IPS-NIHi11 (cell line): ENCODE measurements around the gene RAB11FIP2.

Experiments
- DNase-seq: peaks from one replicate; pipeline ENCODE4 v3.0.0; 2012; ENCODE audit warnings: mixed read lengths, low spot score

The RAB11FIP2 gene

DNA sequence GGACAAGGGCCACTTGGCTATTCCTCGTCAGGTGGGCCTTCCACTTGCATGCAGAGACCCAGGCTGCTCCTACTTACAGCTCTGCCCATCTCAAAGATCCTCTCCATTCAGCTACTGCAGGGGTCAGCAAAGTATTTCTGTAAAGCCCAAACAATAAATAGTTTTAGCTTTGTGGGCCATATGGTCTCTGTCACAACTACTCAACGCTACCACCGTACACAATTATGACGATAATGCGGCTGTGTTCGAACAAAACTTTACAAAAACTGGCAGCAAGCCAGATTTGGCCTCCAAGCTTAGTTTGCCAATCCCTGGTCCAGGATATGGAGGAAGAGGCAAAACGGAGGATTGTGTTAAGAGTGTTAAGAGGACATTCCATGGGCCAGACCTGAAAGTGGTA lies 12.8 kb downstream of the RAB11FIP2 start:
- DNase-seq, result no peak

DNA sequence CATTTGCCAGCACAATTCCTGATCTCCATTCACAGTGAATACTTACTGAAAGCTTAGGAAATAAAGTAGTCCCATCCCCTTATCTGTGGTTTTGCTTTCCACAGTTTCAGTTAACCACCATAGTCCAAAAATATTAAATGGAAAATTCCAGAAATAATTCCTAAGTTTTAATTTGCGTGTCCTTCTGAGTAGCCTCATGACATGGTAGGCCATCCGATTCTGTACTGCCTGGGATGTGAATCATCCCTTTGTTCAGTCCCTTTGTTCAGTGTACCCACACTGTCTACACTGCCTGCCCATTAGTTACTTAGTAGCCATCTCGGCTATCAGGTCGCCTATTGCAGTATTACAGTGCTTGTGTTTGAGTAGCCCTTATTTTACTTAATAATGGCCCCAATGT lies 14.2 kb downstream of the RAB11FIP2 start:
- DNase-seq, result no peak

DNA sequence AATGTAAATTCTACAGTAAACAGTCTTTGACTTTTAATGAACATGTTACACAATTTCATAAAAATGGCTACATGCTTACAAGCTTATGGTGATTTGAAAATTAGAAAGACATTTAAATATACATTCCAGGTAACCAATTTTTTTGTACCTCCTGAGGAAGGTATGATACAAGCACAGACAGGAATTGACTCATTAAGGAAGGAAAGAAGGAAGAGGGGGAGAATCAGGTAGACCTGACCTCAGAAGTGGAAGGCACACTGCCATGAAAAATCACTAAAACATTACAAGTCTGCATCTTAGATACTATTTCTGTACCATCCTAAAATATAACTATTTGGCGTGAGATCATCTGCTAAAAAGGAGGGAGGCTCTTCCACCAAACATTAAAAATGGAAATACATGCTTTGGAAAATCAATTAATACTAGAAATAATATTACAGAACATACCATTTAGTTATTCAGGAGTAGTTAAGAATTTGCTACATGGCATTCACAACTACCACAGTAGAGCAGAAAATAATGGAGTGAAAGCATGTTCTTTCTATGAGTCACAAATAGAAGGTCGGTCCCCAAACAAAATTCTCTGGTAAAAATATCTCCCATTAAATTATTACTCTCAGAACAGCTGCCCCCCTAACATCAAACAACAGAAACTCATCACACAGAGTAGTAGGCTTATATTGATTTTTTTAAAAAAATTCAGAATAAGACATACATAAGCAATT lies 15.2 kb downstream of the RAB11FIP2 start:
- DNase-seq, result no peak

DNA sequence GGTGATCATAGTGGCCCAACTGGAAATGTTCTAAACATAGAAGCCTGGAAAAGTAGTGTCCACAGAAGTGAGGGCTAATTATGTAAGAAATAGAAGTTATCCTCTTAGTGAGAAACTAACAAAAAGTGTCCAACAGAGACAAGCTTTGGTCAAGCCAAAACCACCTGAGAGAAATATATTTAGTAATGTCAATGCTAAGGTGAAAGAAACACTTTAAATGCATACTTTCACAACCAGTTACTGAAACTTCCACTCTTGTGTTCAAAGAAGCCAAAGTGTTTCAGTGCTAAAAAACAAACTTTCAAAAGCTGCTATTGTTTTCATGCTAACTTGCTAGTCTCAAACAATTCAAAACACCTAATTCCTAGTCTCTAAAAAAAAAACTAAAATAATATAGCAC lies 18.1 kb downstream of the RAB11FIP2 start:
- no peak for DNase-seq

DNA sequence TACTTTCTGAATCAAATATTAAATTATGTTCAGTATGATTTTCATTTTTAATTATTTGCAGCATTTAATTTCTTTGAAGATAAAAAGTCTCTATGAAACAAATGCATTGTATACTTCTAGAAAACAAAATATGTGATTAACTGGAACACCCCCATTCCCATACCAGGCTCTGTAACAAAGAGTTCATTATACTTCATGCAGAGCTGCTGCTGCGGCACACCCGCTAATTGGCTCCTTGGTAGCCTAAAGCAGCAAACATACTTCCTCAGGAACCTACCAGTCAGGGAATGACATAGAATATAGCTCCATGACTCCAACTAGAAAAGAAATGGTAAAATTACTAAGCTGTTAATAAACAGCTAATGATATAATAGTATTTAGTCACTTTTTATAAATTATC lies 19.3 kb downstream of the RAB11FIP2 start:
- DNase-seq, result no peak

DNA sequence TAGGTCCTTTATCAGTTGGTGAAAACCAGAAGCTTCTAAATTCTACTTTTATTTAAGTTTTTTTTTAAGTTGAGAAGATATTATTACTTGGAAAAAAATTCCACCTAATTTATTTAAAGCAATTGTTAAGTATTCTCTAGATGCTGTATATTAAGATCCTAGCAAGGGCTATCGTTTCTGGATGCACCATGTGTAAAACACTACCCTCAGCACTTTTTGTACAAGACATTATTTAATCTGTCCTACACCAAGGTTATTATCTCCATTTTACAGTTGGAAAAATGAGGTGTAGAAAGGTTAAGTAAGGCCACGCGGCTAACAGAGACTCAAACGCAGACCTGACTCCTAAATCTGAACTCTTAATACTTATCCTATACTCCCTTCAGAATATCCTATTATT lies 19.8 kb downstream of the RAB11FIP2 start:
- DNase-seq, result no peak

DNA sequence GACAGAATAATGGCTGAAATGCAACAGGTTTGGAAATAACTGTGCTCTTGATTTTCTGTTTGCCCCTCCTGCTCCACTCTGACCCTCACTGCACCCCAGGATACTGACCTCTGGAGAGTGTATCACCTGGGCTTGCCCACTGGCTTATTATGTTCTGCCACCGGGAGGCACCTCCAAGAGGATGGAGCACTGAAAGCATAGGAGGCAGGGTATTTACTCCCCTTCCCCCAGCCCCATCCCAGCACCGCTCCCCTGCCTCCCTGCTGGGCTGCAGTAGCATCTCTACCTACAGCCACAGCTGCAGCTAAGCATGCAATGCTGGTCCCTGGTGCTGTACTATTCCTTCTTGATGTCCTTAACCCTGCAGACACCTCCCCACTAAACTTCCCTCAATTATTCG lies 26.4 kb downstream of the RAB11FIP2 start:
- peak; percentile 40 for DNase-seq

DNA sequence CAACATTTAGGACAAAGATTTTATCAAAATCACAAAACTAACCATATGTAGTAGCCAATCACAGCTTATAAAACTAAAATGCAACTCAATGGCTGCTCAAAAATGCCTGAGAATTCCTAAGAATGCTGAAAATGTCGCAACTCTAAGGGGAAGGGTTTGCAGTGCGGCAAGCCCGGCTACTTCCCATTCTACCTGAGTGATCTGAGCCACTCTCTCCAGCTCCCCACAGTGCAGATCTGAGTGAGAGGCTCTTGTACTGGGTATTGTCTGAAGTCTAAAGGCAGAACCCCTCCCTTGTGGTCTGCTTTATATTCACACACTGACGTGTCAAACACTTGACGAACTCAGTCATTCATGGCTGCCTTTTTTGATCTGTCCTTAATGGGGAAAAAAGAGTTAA lies 28.9 kb downstream of the RAB11FIP2 start:
- DNase-seq, result peak; percentile 23

DNA sequence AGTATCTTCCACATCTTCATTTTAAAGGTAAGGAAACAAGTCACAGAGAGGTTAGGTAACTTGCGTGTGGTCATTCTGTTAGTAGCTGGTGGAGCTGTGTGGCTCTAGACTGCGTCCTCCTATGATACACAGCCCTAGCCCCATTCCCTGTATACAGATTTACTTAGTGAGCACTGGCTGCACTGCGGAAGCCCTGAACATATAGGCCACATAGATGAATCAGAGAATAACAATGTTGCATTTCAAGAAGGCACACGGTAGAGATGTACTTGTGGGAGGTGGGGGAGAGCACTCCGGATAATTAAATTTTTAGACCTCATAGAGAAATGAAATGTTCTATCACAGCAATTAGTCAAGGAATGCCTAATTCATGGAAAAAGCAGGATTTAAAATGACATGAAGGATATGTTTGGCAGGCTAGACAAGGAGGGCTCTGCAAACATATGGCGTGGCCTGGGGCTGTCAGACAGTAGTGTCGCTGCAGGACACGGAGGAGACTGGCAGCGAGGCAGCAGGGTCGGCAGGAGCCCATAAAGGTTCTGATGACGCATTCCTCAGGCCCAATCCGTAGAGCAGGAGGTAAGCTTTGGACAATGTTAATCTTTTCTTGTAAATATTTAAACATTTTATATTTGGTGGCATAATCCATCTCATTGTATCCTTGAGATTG lies 29.5 kb downstream of the RAB11FIP2 start:
- no peak for DNase-seq

DNA sequence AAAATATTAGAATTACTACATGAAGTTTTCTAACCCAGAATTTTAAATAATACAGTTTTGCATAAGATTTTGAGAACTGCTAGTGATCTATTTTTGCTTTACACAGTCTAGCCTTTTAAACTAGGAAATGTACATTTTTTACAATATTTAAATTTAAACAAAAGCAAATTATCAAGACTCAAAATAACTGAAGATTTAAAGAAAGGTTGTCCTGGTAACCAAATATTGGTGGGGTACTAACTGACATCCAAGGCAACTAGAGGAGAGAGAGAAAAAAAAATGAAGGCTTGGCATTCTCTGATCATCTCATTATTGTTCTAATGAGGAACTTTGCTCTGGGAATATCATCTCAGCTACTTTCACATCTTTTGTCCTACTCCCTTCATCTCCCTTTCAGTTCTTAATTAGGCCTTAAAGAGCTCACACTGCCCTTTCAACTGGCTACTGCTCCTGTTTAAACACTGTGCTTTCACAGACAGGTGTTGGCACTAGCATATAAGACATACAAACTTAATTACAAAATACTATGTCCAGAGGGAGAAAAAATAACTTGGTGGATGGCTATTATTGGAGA lies 33.7 kb downstream of the RAB11FIP2 start:
- no peak for DNase-seq

DNA sequence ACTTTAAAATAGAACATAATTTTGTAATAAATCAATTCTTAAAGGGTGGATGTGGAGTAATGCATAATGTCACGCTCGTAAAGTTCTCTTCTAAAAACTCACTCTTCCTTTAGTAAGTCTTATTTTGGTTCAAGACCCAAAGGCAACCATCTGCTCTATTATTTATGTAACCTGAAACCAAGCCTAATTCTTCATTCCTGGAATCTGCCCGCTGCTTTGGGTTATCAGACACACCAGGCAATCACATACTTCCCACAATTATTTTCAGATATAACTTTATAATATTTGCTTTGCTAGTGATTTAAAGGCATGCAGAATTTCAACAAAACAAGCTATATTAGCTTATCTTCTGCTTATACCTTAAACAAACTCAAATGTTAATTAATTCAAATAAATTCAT lies 39.0 kb downstream of the RAB11FIP2 start:
- DNase-seq, result no peak

DNA sequence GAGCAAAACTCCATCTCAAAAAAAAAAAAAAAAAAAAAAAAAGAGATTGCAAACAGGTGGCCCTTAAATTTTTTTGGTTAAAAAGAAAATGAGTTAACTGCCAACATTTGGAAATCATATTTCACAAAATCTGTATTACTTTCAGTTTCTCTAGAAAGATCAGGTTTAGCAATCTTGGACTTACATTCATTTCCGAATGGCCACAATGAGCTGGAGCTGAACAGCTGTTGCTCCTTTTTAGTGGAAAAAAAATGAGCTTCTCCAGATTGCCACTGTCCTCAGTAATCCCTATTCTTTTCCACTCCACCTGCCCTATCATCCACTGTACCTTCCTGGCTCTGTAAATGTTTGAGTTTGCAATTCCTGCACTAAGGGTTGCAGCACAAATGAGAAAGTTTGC lies 43.6 kb downstream of the RAB11FIP2 start:
- DNase-seq, result no peak

DNA sequence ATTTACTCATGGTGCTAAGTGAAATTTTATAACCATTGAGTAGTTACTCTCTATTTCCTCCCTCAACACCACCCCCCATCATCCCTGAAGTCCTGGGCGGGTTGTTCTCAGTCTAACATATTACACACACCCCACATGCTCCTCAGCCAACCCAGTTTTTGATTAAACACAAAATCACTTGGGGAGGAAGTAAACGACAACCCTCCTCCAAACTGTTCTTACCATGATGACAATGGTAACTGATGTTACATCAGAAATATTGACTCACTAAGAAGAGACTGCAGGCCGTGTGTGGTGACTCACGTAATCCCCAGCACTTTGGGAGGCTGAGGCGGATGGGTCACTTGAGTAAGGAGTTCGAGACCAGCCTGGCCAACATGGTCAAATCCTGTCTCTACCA lies 44.2 kb downstream of the RAB11FIP2 start:
- DNase-seq, result no peak

DNA sequence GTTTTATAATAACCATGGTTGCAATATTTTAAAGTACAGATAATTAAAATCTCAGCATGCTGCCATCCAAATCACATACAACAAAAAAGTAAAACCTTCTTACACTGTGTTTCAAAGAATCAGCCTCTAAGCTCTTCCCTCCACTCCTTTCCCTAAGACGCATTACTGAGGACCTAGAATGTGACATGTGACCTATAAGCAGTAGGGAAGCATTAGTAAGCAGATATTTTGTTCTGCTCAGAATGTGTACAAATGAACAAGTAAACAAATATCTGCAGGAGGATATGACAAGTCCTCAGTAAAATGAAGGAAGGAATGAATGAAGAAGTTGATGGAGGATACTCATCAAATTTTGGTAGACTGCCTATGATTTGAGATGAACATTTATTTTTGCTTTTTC lies 49.1 kb downstream of the RAB11FIP2 start:
- no peak for DNase-seq

DNA sequence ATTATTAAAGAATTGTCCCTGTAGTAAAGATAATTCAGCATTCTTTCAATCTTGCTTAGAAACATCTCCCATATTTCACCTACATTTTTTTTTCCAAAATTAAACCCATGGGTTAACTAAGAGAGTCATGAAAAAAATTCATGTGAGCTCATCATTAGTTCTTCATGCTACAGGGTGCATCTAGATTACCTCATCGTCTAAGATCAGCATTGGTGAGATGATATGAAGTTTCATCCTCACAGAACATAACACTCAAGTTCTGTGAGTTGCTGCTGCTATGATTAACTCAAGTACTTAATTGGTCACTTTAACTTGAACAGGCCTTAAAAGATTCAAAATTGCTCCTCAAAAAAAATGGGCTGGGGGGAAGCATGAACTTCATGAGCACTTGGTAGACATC lies 50.0 kb downstream of the RAB11FIP2 start:
- no peak for DNase-seq

DNA sequence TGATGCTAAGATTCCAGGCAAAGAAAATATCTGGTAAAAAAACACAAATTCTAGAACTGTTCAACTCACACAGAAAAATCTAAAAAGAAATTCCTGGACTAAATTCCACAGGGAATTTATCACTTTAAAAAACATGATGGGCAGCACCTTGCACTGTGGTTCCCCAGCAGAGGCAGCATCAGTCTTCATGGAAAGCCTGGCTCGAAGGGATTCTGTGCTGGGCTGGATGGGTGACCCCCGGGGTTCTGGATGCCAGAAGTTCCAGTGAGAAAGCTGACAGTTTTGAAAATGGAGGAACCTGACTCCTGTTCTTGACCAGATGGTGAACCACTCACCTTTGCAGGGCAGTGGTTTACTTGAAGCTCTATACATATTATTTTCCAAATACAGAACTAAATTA lies 52.0 kb downstream of the RAB11FIP2 start:
- DNase-seq, result no peak

DNA sequence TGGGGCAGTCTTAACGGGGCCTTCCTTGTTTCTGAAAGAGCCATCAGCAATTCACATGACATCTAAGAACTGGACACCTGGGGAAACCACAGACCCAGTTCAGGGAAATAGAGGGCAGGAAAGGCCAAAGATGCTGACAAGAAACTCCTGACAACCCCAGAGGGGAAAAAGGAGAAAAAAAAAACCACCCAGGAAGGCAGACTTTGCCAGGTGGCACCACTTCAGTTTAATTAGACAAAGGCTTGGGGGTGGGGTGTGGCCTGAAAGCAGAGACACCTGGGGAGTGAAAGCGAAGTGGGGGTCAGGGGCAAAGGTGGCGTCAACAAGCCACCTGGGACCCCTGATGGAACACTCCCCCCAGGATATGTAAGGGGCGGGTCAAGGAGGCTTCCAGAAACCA lies 53.6 kb downstream of the RAB11FIP2 start:
- no peak for DNase-seq

DNA sequence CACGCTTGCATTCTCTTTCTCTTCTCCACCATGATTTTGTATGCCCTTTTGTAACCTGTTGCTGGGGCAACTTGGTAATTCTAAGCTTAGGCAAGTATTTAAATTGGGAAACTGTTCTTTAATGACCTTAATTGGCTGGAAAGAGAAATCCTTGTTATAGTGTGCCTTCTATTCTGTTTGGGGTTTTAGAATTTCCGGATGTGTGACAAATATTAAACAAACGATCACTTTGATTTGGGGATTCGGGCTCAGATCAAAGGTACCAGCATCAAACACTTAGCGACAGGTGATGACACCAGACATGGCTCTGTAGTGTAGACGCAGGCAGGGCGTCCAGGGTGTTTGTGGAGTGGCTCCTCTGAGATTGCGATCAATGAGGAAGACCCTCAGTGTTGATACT lies 55.0 kb downstream of the RAB11FIP2 start:
- no peak for DNase-seq

DNA sequence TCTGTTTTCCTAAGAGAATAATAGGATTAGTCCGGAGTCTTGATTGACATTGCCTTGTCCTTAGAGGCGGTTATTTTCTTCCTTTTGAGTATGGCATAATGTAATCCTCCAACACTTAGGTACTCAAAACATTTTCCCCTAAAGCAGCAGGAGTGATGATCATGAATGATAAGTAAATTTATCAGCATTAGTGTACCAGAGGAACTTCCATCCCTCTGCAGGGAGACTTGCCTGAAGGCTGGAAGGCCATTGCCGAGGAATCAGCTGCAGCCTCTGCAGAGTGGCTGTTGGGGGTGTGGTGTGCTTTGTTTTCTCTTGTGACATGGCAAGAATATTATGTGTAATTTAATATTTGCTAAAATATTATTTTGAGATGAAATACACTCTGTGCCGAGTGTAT lies 56.8 kb downstream of the RAB11FIP2 start:
- no peak for DNase-seq

DNA sequence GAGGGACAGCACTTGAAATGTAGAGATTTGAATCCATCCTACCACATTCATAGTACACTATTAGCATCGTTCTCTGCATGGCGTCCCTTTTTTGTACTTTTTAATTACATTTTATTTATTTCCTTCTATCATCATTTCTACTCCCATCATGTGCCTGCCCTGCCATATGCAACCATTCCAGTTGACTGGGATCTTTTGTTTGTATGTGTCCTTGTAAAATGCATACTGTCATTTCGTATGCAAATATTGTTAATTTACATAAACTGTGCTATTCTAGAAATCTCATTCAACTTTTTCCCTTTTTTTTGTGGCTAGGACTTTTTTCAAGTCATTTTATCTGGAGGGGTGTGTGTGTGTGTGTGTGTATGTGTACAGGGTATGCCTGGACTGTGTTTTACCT lies 57.9 kb downstream of the RAB11FIP2 start:
- no peak for DNase-seq

DNA sequence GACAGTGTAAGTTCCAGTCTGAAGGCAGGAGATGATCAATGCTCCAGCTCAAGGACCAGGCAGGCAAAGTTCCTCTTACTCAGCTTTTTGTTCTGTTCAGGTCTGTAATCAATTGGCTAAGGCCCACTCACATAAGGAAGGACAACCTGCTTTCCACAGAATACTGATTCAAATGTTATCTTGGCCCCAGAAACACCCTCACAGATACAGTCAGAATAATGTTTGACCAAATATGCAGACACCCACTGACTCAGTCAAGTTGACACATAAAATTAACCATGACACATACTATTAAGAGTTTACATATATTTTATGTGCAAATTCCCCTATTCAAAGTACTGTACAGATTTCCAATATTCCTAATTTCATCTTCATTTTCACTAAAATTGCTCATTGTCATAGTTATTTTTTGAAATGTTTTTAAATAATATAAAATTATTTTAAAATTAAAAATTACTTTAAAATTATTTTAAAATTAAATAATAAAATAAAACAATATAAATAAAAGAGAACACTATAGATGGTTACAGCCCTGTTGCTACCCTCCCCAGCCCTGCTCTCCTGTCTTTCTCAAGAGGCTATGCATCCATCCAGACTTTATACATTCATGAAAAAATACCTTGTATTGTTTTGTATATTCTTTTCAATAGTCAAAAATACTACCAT lies 59.4 kb downstream of the RAB11FIP2 start:
- DNase-seq, result no peak

DNA sequence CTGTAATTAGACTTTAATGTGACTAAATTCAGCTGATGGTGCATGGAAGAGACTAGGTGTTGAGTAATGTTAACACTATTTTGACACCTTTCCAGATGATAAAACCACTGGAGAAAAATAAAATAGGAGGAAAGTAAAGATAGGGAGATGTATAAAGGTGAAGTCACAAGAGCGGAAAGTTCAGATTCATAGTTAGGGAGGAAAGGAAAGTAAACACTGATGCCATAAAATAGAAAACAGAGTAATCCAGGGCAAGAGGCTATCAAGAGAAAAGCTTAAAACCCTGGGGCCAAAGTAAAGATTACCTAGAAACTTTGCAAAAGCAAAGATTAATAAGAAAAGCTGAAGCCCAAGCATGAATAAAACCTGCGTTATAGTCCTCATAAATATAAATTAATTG lies 62.8 kb downstream of the RAB11FIP2 start:
- no peak for DNase-seq
